IPS-18a (cell line): ENCODE measurements around the gene DLG2.

Source experiments
- H3K27ac ChIP-seq: one replicate; pipeline ENCODE4 v1.5.1; 2013; ENCODE audit warnings: low read length
- H3K27me3 ChIP-seq: one replicate; pipeline ENCODE4 v1.6.1; 2013; ENCODE audit warnings: mild to moderate bottlenecking, low read length; ENCODE audit not compliant: control insufficient read depth, insufficient read depth
- H3K36me3 ChIP-seq: one replicate; pipeline ENCODE4 v1.6.1; 2013; ENCODE audit warnings: low read depth, low read length; ENCODE audit not compliant: control insufficient read depth
- H3K4me1 ChIP-seq: one replicate; pipeline ENCODE4 v1.6.1; 2013; ENCODE audit warnings: low read depth, low read length; ENCODE audit not compliant: control insufficient read depth
- H3K4me3 ChIP-seq: one replicate; pipeline ENCODE4 v1.5.1; 2013; ENCODE audit warnings: low read length
- H3K9ac ChIP-seq: one replicate; pipeline ENCODE4 v1.6.1; 2013; ENCODE audit warnings: mild to moderate bottlenecking, low read length, moderate library complexity
- H3K9me3 ChIP-seq: one replicate; pipeline ENCODE4 v1.6.1; 2013; ENCODE audit warnings: low read depth, low read length; ENCODE audit not compliant: control insufficient read depth

DLG2 gene

GRCh38 chr11:83566950-83567349 lies 2060.2 kb downstream of the DLG2 start:
- H3K4me1 ChIP-seq, result peaks cover 5% of the 10 kb centered on the region
- H3K4me3 ChIP-seq, result no peak overlapping the region
- no peak overlapping the region for H3K27ac ChIP-seq
- H3K36me3 ChIP-seq, result no peaks in the 10 kb centered on the region
- H3K27me3 ChIP-seq, result no peaks in the 10 kb centered on the region
- H3K9me3 ChIP-seq, result no peaks in the 10 kb centered on the region
- H3K9ac ChIP-seq, result no peak overlapping the region

- Histone ChIP-seq H3K27me3 (no peaks in the 10 kb centered on the region), H3K27ac (no peak overlapping the region), H3K9ac (no peak overlapping the region), H3K4me1 (peaks cover 5% of the 10 kb centered on the region), H3K4me3 (no peak overlapping the region), H3K9me3 (no peaks in the 10 kb centered on the region), H3K36me3 (no peaks in the 10 kb centered on the region)
Observed at GRCh38 chr11:83564870-83565269, 2062.3 kb downstream of the DLG2 start.

- no peak overlapping the region for H3K9ac ChIP-seq
- H3K27me3 ChIP-seq, result no peaks in the 10 kb centered on the region
- no peaks in the 10 kb centered on the region for H3K4me1 ChIP-seq
- H3K4me3 ChIP-seq, result no peak overlapping the region
- no peaks in the 10 kb centered on the region for H3K9me3 ChIP-seq
- H3K27ac ChIP-seq, result no peak overlapping the region
- no peaks in the 10 kb centered on the region for H3K36me3 ChIP-seq
Observed at GRCh38 chr11:83558281-83558680, 2068.9 kb downstream of the DLG2 start.

GRCh38 chr11:83557653-83558052 lies 2069.5 kb downstream of the DLG2 start:
- Histone ChIP-seq H3K9me3 (no peaks in the 10 kb centered on the region), H3K36me3 (no peaks in the 10 kb centered on the region), H3K27ac (no peak overlapping the region), H3K27me3 (no peaks in the 10 kb centered on the region), H3K4me1 (no peaks in the 10 kb centered on the region), H3K4me3 (no peak overlapping the region), H3K9ac (no peak overlapping the region)

- Histone ChIP-seq H3K4me1 (no peaks in the 10 kb centered on the region), H3K9ac (no peak overlapping the region), H3K9me3 (no peaks in the 10 kb centered on the region)
Observed at GRCh38 chr11:83554876-83555275, 2072.3 kb downstream of the DLG2 start.

GRCh38 chr11:83549984-83550667 lies 2077.0 kb downstream of the DLG2 start:
- Histone ChIP-seq H3K4me3 (no peak overlapping the region), H3K9ac (no peak overlapping the region), H3K27me3 (no peaks in the 10 kb centered on the region), H3K27ac (no peak overlapping the region), H3K4me1 (peaks cover 8% of the 10 kb centered on the region), H3K36me3 (no peaks in the 10 kb centered on the region), H3K9me3 (no peaks in the 10 kb centered on the region)

More at GRCh38 chr11:83554876-83555275, 2072.3 kb downstream of the DLG2 start:
- no peak overlapping the region for H3K4me3 ChIP-seq
- no peak overlapping the region for H3K27ac ChIP-seq
- H3K36me3 ChIP-seq, result no peaks in the 10 kb centered on the region
- no peaks in the 10 kb centered on the region for H3K27me3 ChIP-seq

- H3K4me1 ChIP-seq, result peaks cover 8% of the 10 kb centered on the region
- no peak overlapping the region for H3K4me3 ChIP-seq
- H3K27me3 ChIP-seq, result no peaks in the 10 kb centered on the region
Observed at GRCh38 chr11:83546368-83546767, 2080.8 kb downstream of the DLG2 start.

GRCh38 chr11:83545494-83546260 lies 2081.5 kb downstream of the DLG2 start:
- Histone ChIP-seq H3K36me3 (no peaks in the 10 kb centered on the region), H3K27me3 (no peaks in the 10 kb centered on the region), H3K4me3 (no peak overlapping the region), H3K4me1 (peaks cover 8% of the 10 kb centered on the region), H3K9ac (no peak overlapping the region), H3K9me3 (no peaks in the 10 kb centered on the region), H3K27ac (no peak overlapping the region)

More at GRCh38 chr11:83546368-83546767, 2080.8 kb downstream of the DLG2 start:
- no peaks in the 10 kb centered on the region for H3K36me3 ChIP-seq
- no peak overlapping the region for H3K27ac ChIP-seq
- H3K9me3 ChIP-seq, result no peaks in the 10 kb centered on the region
- H3K9ac ChIP-seq, result no peak overlapping the region

- Histone ChIP-seq H3K36me3 (no peaks in the 10 kb centered on the region), H3K27ac (no peak overlapping the region), H3K4me3 (no peak overlapping the region), H3K9ac (no peak overlapping the region), H3K27me3 (no peaks in the 10 kb centered on the region), H3K9me3 (no peaks in the 10 kb centered on the region), H3K4me1 (peaks cover 12% of the 10 kb centered on the region)
Observed at GRCh38 chr11:83544846-83545245, 2082.3 kb downstream of the DLG2 start.

- Histone ChIP-seq H3K4me1 (peaks cover 12% of the 10 kb centered on the region), H3K27ac (no peak overlapping the region), H3K36me3 (no peaks in the 10 kb centered on the region), H3K27me3 (no peaks in the 10 kb centered on the region), H3K9me3 (no peaks in the 10 kb centered on the region), H3K4me3 (no peak overlapping the region), H3K9ac (no peak overlapping the region)
Observed at GRCh38 chr11:83543706-83544439, 2083.3 kb downstream of the DLG2 start.

GRCh38 chr11:83542861-83543260 lies 2084.3 kb downstream of the DLG2 start:
- Histone ChIP-seq H3K4me3 (no peak overlapping the region), H3K27ac (no peak overlapping the region), H3K27me3 (no peaks in the 10 kb centered on the region), H3K9me3 (no peaks in the 10 kb centered on the region), H3K4me1 (peaks cover 12% of the 10 kb centered on the region), H3K9ac (no peak overlapping the region), H3K36me3 (no peaks in the 10 kb centered on the region)
